ENCODE data around the gene MTMR1.

Gene MTMR1

GRCh38 chrX:150790021-150790420, 96.8 kb downstream of the MTMR1 start:
- peak; percentile 86 for DNase-seq

GRCh38 chrX:150792949-150793527, 99.8 kb downstream of the MTMR1 start:
- DNase-seq, result no peak
- Histone ChIP-seq H3K36me3 (replicated peaks; ENCODE audit: insufficient read depth, low read length) (no peaks in the 10 kb centered on the region), H3K4me2 (ENCODE audit: low read depth, low read length) (no peak overlapping the region), H3K27ac (ENCODE audit: low read length) (no peak overlapping the region), H3K9me2 (replicated peaks; ENCODE audit: insufficient read depth, low read length) (no peaks in the 10 kb centered on the region), H3K9ac (ENCODE audit: low read length) (no peak overlapping the region), H3K4me3 (ENCODE audit: low read length) (no peak overlapping the region), H3K9me3 (replicated peaks; ENCODE audit: insufficient read depth, low read length) (no peaks in the 10 kb centered on the region), H2AFZ (ENCODE audit: low read length) (no peak overlapping the region), H3K79me2 (ENCODE audit: low read length) (no peaks in the 10 kb centered on the region), H3K27me3 (replicated peaks; ENCODE audit: insufficient read depth, low read length) (no peaks in the 10 kb centered on the region), H3F3A (ENCODE audit: insufficient read depth, low read length) (peaks cover 4% of the 10 kb centered on the region), H4K20me1 (ENCODE audit: insufficient read depth, low read length) (no peaks in the 10 kb centered on the region), H3K4me1 (ENCODE audit: low read length) (peaks cover 9% of the 10 kb centered on the region)
- TF ChIP-seq CTCF (IDR thresholded peaks at IDR 0.05; ENCODE audit: low read length), result no peak
- no peak for TF ChIP-seq EZH2phosphoT487 (IDR thresholded peaks at IDR 0.05; ENCODE audit: low read length)
- no peak for TF ChIP-seq EZH2 (optimal IDR thresholded peaks at IDR 0.05; ENCODE audit: low read depth, low read length)

More at GRCh38 chrX:150790021-150790420, 96.8 kb downstream of the MTMR1 start:
- Histone ChIP-seq H3K36me3 (replicated peaks; ENCODE audit: insufficient read depth, low read length) (no peaks in the 10 kb centered on the region), H3K4me2 (ENCODE audit: low read depth, low read length) (peak overlapping the region; percentile 25; the same call in 1 of the 2 replicates), H3K9ac (ENCODE audit: low read length) (no peak overlapping the region), H4K20me1 (ENCODE audit: insufficient read depth, low read length) (no peaks in the 10 kb centered on the region), H3K79me2 (ENCODE audit: low read length) (no peaks in the 10 kb centered on the region), H3K9me3 (replicated peaks; ENCODE audit: insufficient read depth, low read length) (no peaks in the 10 kb centered on the region), H3F3A (ENCODE audit: insufficient read depth, low read length) (peaks cover 4% of the 10 kb centered on the region), H3K27me3 (replicated peaks; ENCODE audit: insufficient read depth, low read length) (no peaks in the 10 kb centered on the region), H3K27ac (ENCODE audit: low read length) (peak overlapping the region; percentile 44; the same call in 1 of the 2 replicates), H2AFZ (ENCODE audit: low read length) (no peak overlapping the region), H3K4me1 (ENCODE audit: low read length) (peaks cover 9% of the 10 kb centered on the region), H3K9me2 (replicated peaks; ENCODE audit: insufficient read depth, low read length) (no peaks in the 10 kb centered on the region), H3K4me3 (ENCODE audit: low read length) (no peak overlapping the region)
- TF ChIP-seq EZH2phosphoT487 (IDR thresholded peaks at IDR 0.05; ENCODE audit: low read length), result no peak
- no peak for TF ChIP-seq CTCF (IDR thresholded peaks at IDR 0.05; ENCODE audit: low read length)
- TF ChIP-seq EZH2 (optimal IDR thresholded peaks at IDR 0.05; ENCODE audit: low read depth, low read length), result no peak

GRCh38 chrX:150805736-150806135, 112.5 kb downstream of the MTMR1 start:
- no peak overlapping the region for H2AFZ ChIP-seq (ENCODE audit: low read length)
- H3K79me2 ChIP-seq (ENCODE audit: low read length), result no peaks in the 10 kb centered on the region
- H3K27ac ChIP-seq (ENCODE audit: low read length), result no peak overlapping the region
- no peak overlapping the region for H3K4me2 ChIP-seq (ENCODE audit: low read depth, low read length)
- DNase-seq, result no peak
- H3K27me3 ChIP-seq (replicated peaks; ENCODE audit: insufficient read depth, low read length), result no peaks in the 10 kb centered on the region
- no peaks in the 10 kb centered on the region for H3F3A ChIP-seq (ENCODE audit: insufficient read depth, low read length)
- no peaks in the 10 kb centered on the region for H3K9me3 ChIP-seq (replicated peaks; ENCODE audit: insufficient read depth, low read length)
- H3K4me3 ChIP-seq (ENCODE audit: low read length), result no peak overlapping the region
- no peaks in the 10 kb centered on the region for H3K4me1 ChIP-seq (ENCODE audit: low read length)
- H3K9ac ChIP-seq (ENCODE audit: low read length), result no peak overlapping the region
- H3K9me2 ChIP-seq (replicated peaks; ENCODE audit: insufficient read depth, low read length), result no peaks in the 10 kb centered on the region
- H4K20me1 ChIP-seq (ENCODE audit: insufficient read depth, low read length), result no peaks in the 10 kb centered on the region
- TF ChIP-seq EZH2phosphoT487 (IDR thresholded peaks at IDR 0.05; ENCODE audit: low read length) (no peak), CTCF (IDR thresholded peaks at IDR 0.05; ENCODE audit: low read length) (no peak), EZH2 (optimal IDR thresholded peaks at IDR 0.05; ENCODE audit: low read depth, low read length) (no peak)
- no peaks in the 10 kb centered on the region for H3K36me3 ChIP-seq (replicated peaks; ENCODE audit: insufficient read depth, low read length)
